GM21529 (cell line): ENCODE measurements around the gene TCAF1.
A peak's percentile ranks its signal among the peaks of the same experiment; 100 is the strongest.

Experiments
- ATAC-seq: cut with Tn5 transposase; IDR thresholded peaks from one replicate; pipeline ENCODE4 v1.9.1; 2021; ENCODE audit not compliant: unreplicated experiment

The TCAF1 gene, protein sequence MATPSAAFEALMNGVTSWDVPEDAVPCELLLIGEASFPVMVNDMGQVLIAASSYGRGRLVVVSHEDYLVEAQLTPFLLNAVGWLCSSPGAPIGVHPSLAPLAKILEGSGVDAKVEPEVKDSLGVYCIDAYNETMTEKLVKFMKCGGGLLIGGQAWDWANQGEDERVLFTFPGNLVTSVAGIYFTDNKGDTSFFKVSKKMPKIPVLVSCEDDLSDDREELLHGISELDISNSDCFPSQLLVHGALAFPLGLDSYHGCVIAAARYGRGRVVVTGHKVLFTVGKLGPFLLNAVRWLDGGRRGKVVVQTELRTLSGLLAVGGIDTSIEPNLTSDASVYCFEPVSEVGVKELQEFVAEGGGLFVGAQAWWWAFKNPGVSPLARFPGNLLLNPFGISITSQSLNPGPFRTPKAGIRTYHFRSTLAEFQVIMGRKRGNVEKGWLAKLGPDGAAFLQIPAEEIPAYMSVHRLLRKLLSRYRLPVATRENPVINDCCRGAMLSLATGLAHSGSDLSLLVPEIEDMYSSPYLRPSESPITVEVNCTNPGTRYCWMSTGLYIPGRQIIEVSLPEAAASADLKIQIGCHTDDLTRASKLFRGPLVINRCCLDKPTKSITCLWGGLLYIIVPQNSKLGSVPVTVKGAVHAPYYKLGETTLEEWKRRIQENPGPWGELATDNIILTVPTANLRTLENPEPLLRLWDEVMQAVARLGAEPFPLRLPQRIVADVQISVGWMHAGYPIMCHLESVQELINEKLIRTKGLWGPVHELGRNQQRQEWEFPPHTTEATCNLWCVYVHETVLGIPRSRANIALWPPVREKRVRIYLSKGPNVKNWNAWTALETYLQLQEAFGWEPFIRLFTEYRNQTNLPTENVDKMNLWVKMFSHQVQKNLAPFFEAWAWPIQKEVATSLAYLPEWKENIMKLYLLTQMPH

GRCh38 chr7:143901668-143902331 lies at the start of gene TCAF1:
Gene TCAF1, minus strand, starts transcription at chr7:143902176. Its CDS starts 25,568 bp downstream, at chr7:143876608.
- ATAC-seq: peak; percentile 93

- ATAC-seq: no peak
These were observed 46.8 kb upstream of the TCAF1 start for GRCh38 chr7:143948733-143949132.

- ATAC-seq: no peak
These were observed 45.1 kb upstream of the TCAF1 start for GRCh38 chr7:143947111-143947510.

GRCh38 chr7:143945423-143945822 lies 43.4 kb upstream of the TCAF1 start:
- ATAC-seq: no peak

DNA sequence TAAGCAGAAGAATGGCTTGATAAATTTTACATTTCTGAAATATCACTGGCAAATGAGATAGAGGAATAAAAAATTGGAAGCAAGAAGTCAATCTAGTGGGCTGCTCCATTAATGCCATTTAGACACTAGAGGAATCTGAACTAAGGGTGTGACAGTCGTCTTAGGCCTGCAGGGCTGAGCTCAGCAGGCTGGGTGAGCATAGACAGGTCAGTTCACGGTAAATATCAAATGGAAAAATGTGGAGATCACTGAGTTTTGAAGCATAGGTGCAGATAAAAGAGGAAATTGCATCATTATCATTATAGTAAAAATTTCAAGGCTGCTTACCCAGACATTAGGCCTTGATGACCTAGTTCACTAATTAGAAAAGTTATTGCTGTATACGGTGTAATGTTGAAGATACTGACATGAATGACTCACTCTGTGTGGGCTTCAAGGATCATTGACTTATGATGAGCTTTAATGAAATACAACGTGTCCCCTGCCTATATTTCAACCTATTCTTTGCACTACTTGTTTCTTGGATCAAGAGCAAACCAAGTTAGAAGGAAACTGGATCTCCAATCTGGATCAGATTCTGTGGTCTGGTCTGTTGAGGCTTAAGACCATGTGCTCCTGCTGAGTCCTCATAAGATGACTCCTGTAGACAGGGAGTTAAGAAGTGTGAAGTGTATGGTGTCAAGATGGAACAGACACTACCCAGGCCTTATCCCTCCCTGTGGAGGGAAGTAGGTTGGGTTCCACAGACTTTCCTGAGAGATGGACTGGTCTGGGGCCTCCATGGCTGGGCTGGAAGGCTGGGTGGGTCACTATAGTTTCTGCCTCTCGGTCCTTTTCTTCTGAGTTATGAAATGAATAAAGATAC lies 36.6 kb upstream of the TCAF1 start:
- no peak for ATAC-seq

- no peak for ATAC-seq
These were observed 34.4 kb upstream of the TCAF1 start for GRCh38 chr7:143936087-143937009.

DNA sequence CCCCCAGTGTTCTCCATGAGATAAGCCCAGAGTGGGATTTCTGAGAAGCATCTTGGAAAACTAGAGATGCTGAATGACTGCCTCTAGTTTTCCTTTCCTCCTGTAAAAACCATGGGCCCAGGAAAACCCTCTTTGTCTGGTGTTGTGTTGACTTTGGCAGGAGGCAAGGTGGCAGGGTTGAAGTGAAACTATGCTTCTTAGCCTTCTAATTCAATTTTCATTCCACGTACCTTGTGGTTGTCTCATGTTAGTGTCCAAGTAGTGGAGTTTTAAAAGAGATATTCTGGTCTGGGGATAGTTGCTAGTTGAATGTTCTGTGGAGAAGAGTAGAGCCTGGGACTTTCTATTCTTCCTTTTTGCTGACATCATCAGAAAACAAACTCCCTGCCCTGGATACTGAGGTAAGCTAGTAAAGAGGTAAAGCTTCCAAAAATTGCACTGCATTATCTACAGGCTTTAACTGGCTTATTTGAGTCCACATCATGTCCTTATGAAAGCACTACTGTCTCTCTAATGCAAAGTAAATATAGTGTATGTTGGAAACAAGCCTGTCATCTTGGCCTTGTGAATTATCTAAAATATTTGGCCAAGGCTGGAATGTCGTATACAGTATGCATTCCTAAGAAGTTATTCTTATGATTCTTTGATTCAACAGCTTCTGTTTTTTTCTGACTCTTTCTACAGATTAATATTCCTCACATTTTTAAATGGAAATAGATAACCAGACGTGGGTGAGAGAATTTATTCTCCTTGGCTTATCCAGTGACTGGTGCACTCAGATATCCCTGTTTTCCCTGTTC lies 32.8 kb upstream of the TCAF1 start, which contains the start of gene OR2F2:
OR2F2 (plus strand) TSS at position 708 of the 800 bp plus-strand sequence; CDS start at position 708, 0 bp downstream.
- ATAC-seq: no peak

GRCh38 chr7:143931739-143932138 lies 29.8 kb upstream of the TCAF1 start:
- ATAC-seq: no peak

DNA sequence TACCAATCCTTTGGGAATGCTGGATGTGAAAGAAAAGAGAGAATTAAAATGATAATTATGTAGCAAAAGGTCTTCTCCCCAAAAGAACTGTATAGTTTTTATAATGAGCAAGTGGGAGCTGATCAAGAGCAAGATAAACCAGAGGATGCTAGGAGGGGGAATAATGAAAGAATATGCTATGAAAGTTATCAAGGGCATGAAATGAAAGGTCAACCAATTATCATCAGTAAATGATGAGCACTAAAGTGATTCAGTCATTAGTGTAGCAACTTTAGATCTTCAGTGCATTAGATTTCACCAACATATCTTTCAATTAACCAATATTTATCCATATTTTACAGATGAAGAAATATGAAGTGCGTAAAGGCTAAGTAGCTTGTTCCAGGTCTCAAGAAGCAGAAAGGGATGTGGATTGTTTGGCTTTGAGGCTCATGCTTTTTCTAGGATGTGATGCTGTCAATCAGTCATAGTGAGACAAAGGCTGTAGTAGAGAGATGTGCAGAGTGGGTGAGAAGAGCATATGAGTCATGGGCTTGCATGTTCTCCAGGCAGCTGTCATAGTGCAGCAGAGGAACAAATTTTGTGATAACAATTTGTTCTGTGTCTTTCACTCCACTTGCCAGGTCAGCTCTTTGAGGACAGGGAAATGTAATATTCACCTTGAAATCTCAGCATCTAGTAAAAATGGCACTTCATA lies 27.4 kb upstream of the TCAF1 start:
- peak; percentile 52 for ATAC-seq

GRCh38 chr7:143924851-143925250 lies 22.9 kb upstream of the TCAF1 start:
- ATAC-seq: no peak

DNA sequence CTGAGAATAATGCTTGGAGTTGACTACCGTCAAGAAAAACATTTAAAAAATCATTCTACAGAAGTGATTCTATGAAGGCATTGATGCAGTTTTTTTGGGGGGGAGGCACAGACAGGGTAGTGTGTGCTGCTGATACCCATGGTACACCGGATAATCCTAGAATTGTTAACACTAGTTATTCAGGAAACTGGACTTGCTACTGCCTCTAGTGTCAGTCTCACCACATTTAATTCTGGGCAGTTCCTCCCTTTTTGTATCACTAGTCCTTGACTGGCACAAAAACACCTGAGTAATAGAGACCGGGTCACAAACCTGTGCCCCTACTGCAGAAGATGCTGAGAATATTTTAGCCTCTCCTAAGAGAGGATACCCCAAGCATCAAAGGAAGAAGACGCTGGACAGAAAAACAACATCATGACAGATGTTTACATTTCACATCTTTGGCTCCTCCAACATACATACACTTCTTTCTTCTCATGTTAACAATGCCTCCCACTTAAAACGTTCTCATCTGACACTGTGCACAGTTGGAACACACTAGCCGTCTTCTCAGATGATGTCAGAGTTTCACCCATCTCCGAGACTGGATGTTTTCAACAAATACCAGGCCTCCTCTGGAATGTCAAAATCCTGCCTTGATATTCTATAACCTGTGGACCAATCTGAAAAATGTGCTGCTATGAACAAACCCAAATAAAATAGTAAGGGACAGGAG lies 13.1 kb upstream of the TCAF1 start:
- ATAC-seq: no peak

DNA sequence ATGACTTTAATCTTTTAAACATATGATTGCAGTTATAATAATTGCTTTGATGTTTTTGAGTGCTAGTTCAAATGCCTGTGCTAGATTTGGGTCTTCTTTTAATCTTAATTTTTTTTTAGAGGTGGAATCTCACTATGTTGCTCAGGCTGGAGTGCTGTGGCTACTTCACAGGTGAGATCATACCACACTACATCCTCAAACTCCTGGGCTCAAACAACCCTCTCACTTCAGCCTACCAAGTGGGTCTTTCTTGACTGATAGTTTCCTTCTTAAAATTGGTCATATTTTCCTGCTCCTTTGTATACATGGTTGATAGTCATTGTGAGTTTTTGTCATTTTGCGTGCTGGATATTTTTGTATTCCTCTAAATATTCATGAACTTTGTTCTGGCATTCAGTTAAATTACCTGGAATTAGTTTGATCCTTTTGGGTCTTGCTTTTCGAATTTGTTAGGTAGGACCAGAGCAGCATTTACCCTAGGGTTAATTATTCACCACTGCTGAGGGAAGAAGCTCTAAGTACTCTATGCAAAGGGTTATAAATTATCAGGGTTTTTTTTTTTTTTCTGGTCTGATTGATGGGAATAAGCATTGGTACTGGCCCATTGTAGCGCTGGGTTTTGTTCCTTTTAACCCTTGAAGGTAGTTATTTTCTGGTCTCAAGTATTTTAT lies 12.1 kb upstream of the TCAF1 start:
- no peak for ATAC-seq

GRCh38 chr7:143910473-143911248 lies 8.7 kb upstream of the TCAF1 start:
- ATAC-seq: no peak

- ATAC-seq: no peak
These were observed 7.9 kb upstream of the TCAF1 start for GRCh38 chr7:143909863-143910262.

DNA sequence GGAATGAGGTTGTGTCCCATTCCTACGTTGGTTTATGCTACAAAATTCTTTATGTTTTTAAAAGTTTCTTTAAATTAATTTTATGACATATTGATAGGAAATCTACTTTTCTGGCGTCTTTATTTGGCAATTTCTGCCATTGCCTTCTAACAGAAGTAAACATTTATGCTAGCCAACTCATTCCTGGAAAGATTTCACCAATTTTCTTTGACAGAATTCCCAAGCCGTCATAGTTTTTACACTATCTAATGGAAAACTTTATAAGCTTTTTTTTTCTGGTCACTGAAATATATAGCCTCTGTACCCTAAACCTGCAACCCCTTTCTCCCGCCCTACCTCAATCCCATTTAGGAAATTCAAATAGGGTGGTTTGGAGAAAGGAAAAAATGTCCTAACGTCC lies 6.1 kb upstream of the TCAF1 start:
- ATAC-seq: no peak

DNA sequence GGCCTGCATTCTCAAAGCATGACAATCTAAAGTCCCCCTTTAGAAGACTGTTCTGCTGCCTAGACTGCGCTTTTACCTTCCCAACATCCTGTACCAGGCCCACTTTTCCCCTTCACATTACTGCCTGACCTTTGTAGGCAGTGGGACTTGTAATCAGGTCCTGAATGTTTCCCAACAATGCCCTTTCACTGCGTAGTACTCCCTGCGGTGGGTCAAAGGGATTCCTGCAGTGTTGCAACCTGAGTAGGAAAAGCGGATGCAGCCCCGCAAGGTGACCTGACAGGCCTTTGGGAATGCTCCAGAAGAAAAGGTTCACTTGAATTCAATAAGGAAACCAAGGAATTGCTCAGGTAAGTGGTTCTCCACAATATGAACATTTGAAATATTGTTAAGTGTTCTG lies 4.9 kb upstream of the TCAF1 start:
- ATAC-seq: no peak
